Astrocyte (in vitro differentiated cells and primary cell): ENCODE measurements around the gene MMP24OS. TPM values are rescaled to one million over a fixed set of nuclear protein-coding genes. Genes with fewer than 3 reads are reported as not detected.

Experiments used
- DNase-seq: peaks from one replicate; pipeline ENCODE4 v3.0.0-alpha.2; 2010; ENCODE audit warnings: low read depth
- FAIRE-seq: peaks from 2 replicates; lab custom pipeline; 2011; peaks lifted over from hg19 to GRCh38; lab: Jason Lieb, UNC
- H2AFZ ChIP-seq: 2 replicates; pipeline ENCODE4 v1.6.0; 2012; ENCODE audit warnings: low read depth, low read length, inconsistent platforms
- H3K27ac ChIP-seq: 2 replicates; pipeline ENCODE4 v1.5.1; 2011; ENCODE audit warnings: low read depth, low read length, inconsistent platforms
- H3K27me3 ChIP-seq: 2 replicates; pipeline ENCODE4 v1.6.0; 2011; ENCODE audit warnings: low read length, inconsistent platforms; ENCODE audit not compliant: insufficient read depth
- H3K36me3 ChIP-seq: 2 replicates; pipeline ENCODE4 v1.5.1; 2011; ENCODE audit warnings: low read length, inconsistent platforms; ENCODE audit not compliant: insufficient read depth
- H3K4me1 ChIP-seq: 2 replicates; pipeline ENCODE4 v1.5.1; 2011; ENCODE audit warnings: low read length, inconsistent platforms; ENCODE audit not compliant: insufficient read depth
- H3K4me2 ChIP-seq: 2 replicates; pipeline ENCODE4 v1.6.0; 2012; ENCODE audit warnings: low read length, inconsistent platforms
- H3K4me3 ChIP-seq: 2 replicates; pipeline ENCODE4 v1.5.1; 2011; ENCODE audit warnings: low read depth, mild to moderate bottlenecking, low read length, inconsistent platforms; ENCODE audit not compliant: insufficient read depth
- H3K79me2 ChIP-seq: 2 replicates; pipeline ENCODE4 v1.6.0; 2012; ENCODE audit warnings: mild to moderate bottlenecking, low read length, inconsistent platforms; ENCODE audit not compliant: insufficient read depth
- H3K9ac ChIP-seq: 2 replicates; pipeline ENCODE4 v1.6.0; 2012; ENCODE audit warnings: mild to moderate bottlenecking, low read length, inconsistent platforms
- H3K9me3 ChIP-seq: 2 replicates; pipeline ENCODE4 v1.5.1; 2012; ENCODE audit warnings: low read depth, mild to moderate bottlenecking, low read length, inconsistent platforms; ENCODE audit not compliant: insufficient read depth
- H4K20me1 ChIP-seq: 2 replicates; pipeline ENCODE4 v1.6.0; 2012; ENCODE audit warnings: low read length, inconsistent platforms; ENCODE audit not compliant: insufficient read depth
- H3K27ac Mint-ChIP-seq: one replicate; pipeline ENCODE4 v1.8.0; 2021; ENCODE audit warnings: mild to moderate bottlenecking, mixed read lengths; ENCODE audit not compliant: unreplicated experiment
- H3K27me3 Mint-ChIP-seq: one replicate; pipeline ENCODE4 v1.8.0; 2021; ENCODE audit warnings: low read depth, mixed read lengths; ENCODE audit not compliant: unreplicated experiment
- H3K36me3 Mint-ChIP-seq: one replicate; pipeline ENCODE4 v1.8.0; 2021; ENCODE audit warnings: low read depth, mixed read lengths; ENCODE audit not compliant: unreplicated experiment
- H3K4me1 Mint-ChIP-seq: one replicate; pipeline ENCODE4 v1.8.0; 2021; ENCODE audit warnings: low read depth, mixed read lengths; ENCODE audit not compliant: unreplicated experiment
- H3K4me3 Mint-ChIP-seq: one replicate; pipeline ENCODE4 v1.8.0; 2021; ENCODE audit warnings: mild to moderate bottlenecking, moderate library complexity, mixed read lengths; ENCODE audit not compliant: unreplicated experiment
- H3K9me3 Mint-ChIP-seq: one replicate; pipeline ENCODE4 v1.8.0; 2021; ENCODE audit warnings: mild to moderate bottlenecking, mixed read lengths; ENCODE audit not compliant: unreplicated experiment
- CTCF ChIP-seq: IDR thresholded peaks from 2 replicates; pipeline ENCODE4 v1.5.1; 2011; ENCODE audit warnings: low read depth, mild to moderate bottlenecking, inconsistent platforms, low read length, moderate library complexity; ENCODE audit not compliant: insufficient read depth
- EZH2 ChIP-seq: IDR thresholded peaks from 2 replicates; pipeline ENCODE4 v1.6.1; 2012; ENCODE audit warnings: mild to moderate bottlenecking, low read length, inconsistent platforms; ENCODE audit not compliant: insufficient read depth
- total RNA-seq: library from RNA; stranded (reverse); gene quantifications from 2 replicates; pipeline ENCODE4 v1.2.1, GENCODE V29; 2021

MMP24OS gene
- total RNA-seq, 1 donor from 2014 or later = 86.5 TPM

GRCh38 chr20:35284992-35285805 is 7.3 kb upstream of the MMP24OS start:
- peak overlapping the region; percentile 96 for H3K27ac Mint-ChIP-seq
- peaks cover 20% of the 10 kb centered on the region for H4K20me1 ChIP-seq
- H3K4me3 Mint-ChIP-seq = peak overlapping the region; percentile 95
- H3K9ac ChIP-seq = peak overlapping the region; percentile 93
- peaks cover under 1% of the 10 kb centered on the region for H3K27me3 Mint-ChIP-seq
- H3K9me3 ChIP-seq = no peaks in the 10 kb centered on the region
- H3K4me3 ChIP-seq = peak overlapping the region; percentile 80
- H2AFZ ChIP-seq = peak overlapping the region; percentile 73
- TF ChIP-seq CTCF (no peak), EZH2 (no peak)
- no peak for DNase-seq
- no peak for FAIRE-seq
- H3K4me1 Mint-ChIP-seq = peaks cover 9% of the 10 kb centered on the region
- no peaks in the 10 kb centered on the region for H3K27me3 ChIP-seq
- peaks cover 18% of the 10 kb centered on the region for H3K4me1 ChIP-seq
- peak overlapping the region; percentile 89 for H3K4me2 ChIP-seq
- H3K36me3 Mint-ChIP-seq = peaks cover 7% of the 10 kb centered on the region
- H3K9me3 Mint-ChIP-seq = no peaks in the 10 kb centered on the region
- H3K79me2 ChIP-seq = peaks cover 43% of the 10 kb centered on the region
- H3K27ac ChIP-seq = peak overlapping the region; percentile 81
- H3K36me3 ChIP-seq = peaks cover 1% of the 10 kb centered on the region

DNA sequence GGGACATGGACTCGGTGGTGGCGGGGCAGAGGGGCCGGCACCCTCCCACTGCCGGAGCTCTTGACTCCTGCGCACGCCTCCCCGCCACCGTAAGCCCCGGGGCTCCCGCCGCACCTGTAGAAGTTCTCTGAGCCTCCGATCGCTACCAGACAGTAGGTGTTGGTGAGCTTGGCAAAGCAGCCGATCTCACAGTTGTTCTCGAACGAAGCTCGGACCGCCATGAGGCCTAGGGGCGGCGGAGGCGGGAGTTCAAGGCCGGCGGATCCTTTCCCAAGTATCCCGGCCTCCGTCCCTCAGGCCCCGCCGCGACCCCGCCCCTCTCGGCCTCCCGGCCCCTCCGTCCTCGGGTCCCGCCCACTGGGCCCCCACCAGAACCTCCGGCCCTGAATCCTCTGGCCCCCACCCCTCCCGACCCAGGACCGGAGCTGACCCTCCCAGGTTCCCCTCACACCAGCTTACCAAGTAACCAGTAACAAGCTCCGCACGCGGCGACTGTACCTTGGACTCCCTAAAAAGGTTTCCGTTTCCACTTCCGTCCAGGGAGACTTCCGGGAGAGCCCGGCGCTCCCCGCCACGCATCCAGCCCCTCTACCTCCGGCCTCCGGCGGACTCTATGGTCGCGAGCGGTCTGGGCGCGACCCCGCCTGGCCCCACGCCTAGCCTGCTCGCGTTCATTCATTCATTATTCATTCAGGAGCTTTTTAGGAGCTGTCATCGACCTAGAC is 6.5 kb upstream of the MMP24OS start, which contains the start of gene EIF6:
Gene EIF6, minus strand, starts transcription at position 506 of the 725 bp plus-strand sequence. Its CDS starts 285 bp downstream, at position 221.
- peaks cover 50% of the 10 kb centered on the region for H3K79me2 ChIP-seq
- DNase-seq = peak; percentile 85
- H3K36me3 Mint-ChIP-seq = peaks cover 14% of the 10 kb centered on the region

More for the DNA sequence above, 6.5 kb upstream of the MMP24OS start, which contains the start of gene EIF6:
- Histone ChIP-seq H3K36me3 (peaks cover 8% of the 10 kb centered on the region), H3K4me2 (peak within 1 kb of the TSS; percentile 89), H3K27ac (peak within 1 kb of the TSS; percentile 81), H3K9me3 (no peaks in the 10 kb centered on the region), H3K4me1 (peaks cover 18% of the 10 kb centered on the region), H3K4me3 (peak within 1 kb of the TSS; percentile 80), H4K20me1 (peaks cover 28% of the 10 kb centered on the region), H2AFZ (peak within 1 kb of the TSS; percentile 73), H3K9ac (peak within 1 kb of the TSS; percentile 93), H3K27me3 (no peaks in the 10 kb centered on the region)
- TF ChIP-seq EZH2 (no peak), CTCF (no peak)
- Mint-ChIP-seq H3K4me1 (peaks cover 12% of the 10 kb centered on the region), H3K27ac (peak within 1 kb of the TSS; percentile 96), H3K9me3 (no peaks in the 10 kb centered on the region), H3K4me3 (peak within 1 kb of the TSS; percentile 95), H3K27me3 (no peaks in the 10 kb centered on the region)
- FAIRE-seq = no peak
